ENCODE results near the gene VPS11. TPM values are rescaled to one million over a fixed set of nuclear protein-coding genes. Genes with fewer than 3 reads are reported as not detected.

Gene VPS11
- total and polyA plus RNA-seq, 7 donors = 16.2 to 25.4 (median 20.4) TPM

DNA sequence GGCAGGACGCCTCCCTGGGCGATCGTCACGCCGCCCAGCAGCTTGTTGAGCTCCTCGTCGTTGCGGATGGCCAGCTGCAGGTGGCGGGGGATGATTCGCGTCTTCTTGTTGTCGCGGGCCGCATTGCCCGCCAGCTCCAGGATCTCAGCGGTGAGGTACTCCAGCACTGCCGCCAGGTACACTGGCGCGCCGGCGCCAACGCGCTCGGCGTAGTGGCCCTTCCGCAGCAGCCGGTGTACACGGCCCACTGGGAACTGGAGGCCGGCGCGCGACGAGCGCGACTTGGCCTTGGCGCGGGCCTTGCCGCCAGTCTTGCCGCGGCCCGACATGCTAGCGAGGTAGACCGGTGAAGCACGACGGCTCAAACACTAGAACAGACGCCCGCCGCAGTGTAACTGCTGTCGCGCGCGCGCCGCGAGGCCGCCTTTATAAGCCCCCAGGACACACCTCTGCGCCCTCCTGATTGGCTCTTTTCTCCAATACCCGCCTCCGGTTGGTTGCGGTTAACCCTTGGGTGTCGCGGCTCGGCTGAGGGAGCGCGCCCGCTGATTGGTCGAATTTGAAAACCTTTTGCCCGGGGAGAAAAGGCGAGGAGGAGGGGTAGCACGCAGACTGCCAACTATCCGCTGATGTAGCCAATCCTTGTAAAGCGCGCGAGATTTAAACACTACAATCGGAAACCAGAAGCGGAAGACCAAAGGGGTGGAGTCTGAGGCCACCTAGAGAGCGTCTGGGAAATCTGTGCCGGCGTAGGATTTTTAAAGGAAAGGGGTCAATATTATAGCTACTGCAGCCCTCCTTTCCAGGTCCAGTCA is 27.7 kb downstream of the VPS11 start:
- DNase-seq (peak; percentile 98 to 99), ATAC-seq (peak; percentile 94 to 95 (median 94))
- intact Hi-C loops (cut with DNase I) = no loop called here
- TF ChIP-seq, protein P1, sequence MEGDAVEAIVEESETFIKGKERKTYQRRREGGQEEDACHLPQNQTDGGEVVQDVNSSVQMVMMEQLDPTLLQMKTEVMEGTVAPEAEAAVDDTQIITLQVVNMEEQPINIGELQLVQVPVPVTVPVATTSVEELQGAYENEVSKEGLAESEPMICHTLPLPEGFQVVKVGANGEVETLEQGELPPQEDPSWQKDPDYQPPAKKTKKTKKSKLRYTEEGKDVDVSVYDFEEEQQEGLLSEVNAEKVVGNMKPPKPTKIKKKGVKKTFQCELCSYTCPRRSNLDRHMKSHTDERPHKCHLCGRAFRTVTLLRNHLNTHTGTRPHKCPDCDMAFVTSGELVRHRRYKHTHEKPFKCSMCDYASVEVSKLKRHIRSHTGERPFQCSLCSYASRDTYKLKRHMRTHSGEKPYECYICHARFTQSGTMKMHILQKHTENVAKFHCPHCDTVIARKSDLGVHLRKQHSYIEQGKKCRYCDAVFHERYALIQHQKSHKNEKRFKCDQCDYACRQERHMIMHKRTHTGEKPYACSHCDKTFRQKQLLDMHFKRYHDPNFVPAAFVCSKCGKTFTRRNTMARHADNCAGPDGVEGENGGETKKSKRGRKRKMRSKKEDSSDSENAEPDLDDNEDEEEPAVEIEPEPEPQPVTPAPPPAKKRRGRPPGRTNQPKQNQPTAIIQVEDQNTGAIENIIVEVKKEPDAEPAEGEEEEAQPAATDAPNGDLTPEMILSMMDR (IDR thresholded peaks at IDR 0.05) = no peak
- Histone ChIP-seq H3K4me1 (peaks cover 24% of the 10 kb centered on the region), H3K27ac (peak overlapping the region; percentile 96), H3K4me3 (peak overlapping the region; percentile 90), H3K9me3 (no peaks in the 10 kb centered on the region), H3K36me3 (ENCODE audit: insufficient read depth in 1 of 2, low read depth in 1 of 2) (peaks cover 4 to 64% of the 10 kb centered on the region in 2 donors), H3K27me3 (ENCODE audit: insufficient read depth in 3 of 3, low read length in 2 of 3) (no peaks in the 10 kb centered on the region)
- 0 to 1% (median 1%) methylated on average over 78 to 79 of the region's 79 CpGs for WGBS, 3 donors

DNA sequence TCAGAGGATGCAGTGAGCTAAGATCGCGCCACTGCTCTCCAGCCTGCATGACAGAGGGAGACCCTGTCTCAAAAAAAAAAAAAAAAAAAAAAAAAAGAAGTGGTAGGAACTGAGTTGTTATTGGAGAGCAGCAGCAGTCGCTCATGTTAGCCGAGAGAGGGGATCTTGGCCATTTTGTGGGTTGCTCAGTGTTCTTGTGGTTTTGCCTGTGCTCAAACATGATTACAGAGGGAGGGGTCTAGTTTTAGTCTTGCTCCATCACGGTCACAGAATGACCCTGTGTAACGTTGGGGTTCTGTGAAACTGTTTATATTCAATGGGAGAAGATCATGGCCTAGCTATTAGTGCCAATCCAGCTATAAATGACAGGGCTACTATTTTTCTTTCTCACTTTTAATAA is 32.1 kb downstream of the VPS11 start:
- 76 to 80% (median 79%) methylated on average over 6 of the region's 6 CpGs for WGBS, 3 donors
- Histone ChIP-seq H3K4me3 (no peak overlapping the region), H3K27me3 (ENCODE audit: insufficient read depth in 3 of 3, low read length in 2 of 3) (no peaks in the 10 kb centered on the region), H3K36me3 (ENCODE audit: insufficient read depth in 1 of 2, low read depth in 1 of 2) (peaks cover 4 to 33% of the 10 kb centered on the region in 2 donors), H3K9me3 (no peaks in the 10 kb centered on the region), H3K27ac (no peak overlapping the region), H3K4me1 (peaks cover 27% of the 10 kb centered on the region)
- no peak for ATAC-seq
- intact Hi-C loops (cut with DNase I) = loop anchor here in 1 of 2 donors (5.0 kb wide), 1 partner anchor 98 kb away; no protein-coding TSS in a partner anchor
- no peak for DNase-seq
- TF ChIP-seq, protein P1 (IDR thresholded peaks at IDR 0.05) = no peak

DNA sequence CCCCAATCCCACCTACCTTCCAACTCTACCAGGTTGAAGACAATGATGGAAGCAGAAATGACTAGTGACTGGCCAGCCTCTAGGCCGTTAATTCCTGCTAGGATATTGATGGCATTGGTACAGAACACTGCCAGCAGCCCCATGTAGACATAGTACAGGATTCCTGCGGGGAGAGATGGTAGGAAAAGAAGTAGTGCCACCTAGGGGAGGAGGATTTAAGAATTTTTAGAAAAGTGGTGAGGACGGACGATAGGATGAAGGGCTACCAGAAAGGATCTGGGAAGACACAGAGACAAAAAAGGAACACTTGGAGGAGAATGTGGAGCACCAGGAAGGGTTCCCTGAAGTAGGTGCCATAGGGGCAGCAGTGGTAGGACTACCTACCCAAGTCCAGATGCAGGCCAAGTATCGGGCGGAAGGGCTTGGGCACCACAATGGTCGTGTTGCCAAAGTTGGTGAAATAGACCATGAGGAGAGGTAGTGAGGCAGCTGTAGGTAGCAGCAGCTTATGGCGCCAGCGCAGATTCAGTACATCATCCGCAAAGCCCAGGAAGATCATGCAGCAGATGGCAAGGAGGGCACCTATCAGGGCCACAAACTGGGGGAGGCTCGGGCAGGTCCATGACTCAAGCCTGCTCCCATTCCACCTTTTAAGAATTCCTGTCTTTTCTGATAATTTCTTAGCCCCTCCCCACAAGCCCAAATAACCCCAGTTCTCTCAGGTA is 32.8 kb downstream of the VPS11 start:
- no peak for ATAC-seq
- TF ChIP-seq, protein P1 (IDR thresholded peaks at IDR 0.05) = no peak
- Histone ChIP-seq H3K27ac (no peak overlapping the region), H3K36me3 (ENCODE audit: insufficient read depth in 1 of 2, low read depth in 1 of 2) (peaks cover 4 to 33% of the 10 kb centered on the region in 2 donors), H3K9me3 (no peaks in the 10 kb centered on the region), H3K4me3 (peak overlapping the region; percentile 97), H3K27me3 (ENCODE audit: insufficient read depth in 3 of 3, low read length in 2 of 3) (no peaks in the 10 kb centered on the region), H3K4me1 (peaks cover 27% of the 10 kb centered on the region)
- WGBS, 3 donors = 52 to 57% (median 52%) methylated on average over 11 of the region's 11 CpGs
- DNase-seq = no peak
- intact Hi-C loops (cut with DNase I) = loop anchor here in 1 of 2 donors (5.0 kb wide), 1 partner anchor 97 kb away; no protein-coding TSS in a partner anchor

DNA sequence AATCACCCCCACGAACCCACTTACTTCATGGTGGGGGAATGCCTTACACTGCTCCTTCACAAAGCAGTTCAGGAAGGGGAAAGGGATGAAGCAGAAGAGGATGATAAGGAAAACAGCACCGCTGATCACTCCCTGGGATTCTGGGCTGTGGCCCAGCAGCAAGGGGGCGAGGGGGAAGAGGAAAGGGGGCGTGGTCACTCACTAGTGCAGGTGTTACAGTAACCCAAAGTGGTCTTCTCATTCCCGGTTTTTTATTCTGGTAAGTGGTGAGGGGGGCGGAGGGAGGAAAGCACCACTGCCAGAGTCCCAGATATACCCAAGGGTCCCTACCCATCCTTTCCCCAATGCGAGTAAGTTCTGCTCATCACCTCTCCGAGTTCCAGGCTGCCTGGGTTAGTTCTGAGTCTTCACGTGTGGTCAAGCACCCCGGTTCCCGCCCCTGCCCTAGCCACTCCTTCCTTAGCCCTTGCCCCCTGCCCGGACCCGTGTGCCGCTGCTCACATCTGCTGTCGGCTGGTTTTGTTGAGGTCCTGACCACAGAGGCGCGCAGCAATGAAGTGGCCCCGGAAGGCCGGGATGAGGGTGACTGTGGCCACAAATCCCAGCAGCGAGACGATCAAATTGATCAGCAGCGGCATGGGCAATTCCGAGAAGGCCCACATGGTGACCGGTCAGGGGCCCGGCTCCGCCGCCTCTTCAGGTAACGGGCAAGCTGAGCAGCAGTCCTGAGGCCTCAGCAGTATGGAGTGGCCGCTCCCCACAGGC is 33.6 kb downstream of the VPS11 start:
- intact Hi-C loops (cut with DNase I) = loop anchor here in 1 of 2 donors (5.0 kb wide), 1 partner anchor 96 kb away; no protein-coding TSS in a partner anchor
- TF ChIP-seq, protein P1 (IDR thresholded peaks at IDR 0.05) = peak; percentile 8
- no peak for DNase-seq
- peak overlapping the region; percentile 97 for H3K4me3 ChIP-seq
- peak; percentile 36 to 58 (median 40) for ATAC-seq
- no peaks in the 10 kb centered on the region for H3K27me3 ChIP-seq (ENCODE audit: insufficient read depth in 3 of 3, low read length in 2 of 3)
- H3K4me1 ChIP-seq = peaks cover 24% of the 10 kb centered on the region
- 1 to 2% (median 1%) methylated on average over 29 of the region's 29 CpGs for WGBS, 3 donors
- peaks cover 4 to 33% of the 10 kb centered on the region in 2 donors for H3K36me3 ChIP-seq (ENCODE audit: insufficient read depth in 1 of 2, low read depth in 1 of 2)
- H3K27ac ChIP-seq = peak overlapping the region; percentile 90
- H3K9me3 ChIP-seq = no peaks in the 10 kb centered on the region
